NCI-H460 (cell line): ENCODE measurements around the gene IL19. TPM values are rescaled to one million over a fixed set of nuclear protein-coding genes. Genes with fewer than 3 reads are reported as not detected.
"Not testable (repeated sequence)": the region's sequence is repeated elsewhere in the genome, so short reads cannot be mapped to it uniquely, and the experiment has no call there.

Source experiments
- DNase-seq: peaks from one replicate; pipeline ENCODE4 v3.0.0-alpha.2; 2016; ENCODE audit warnings: low read depth; ENCODE audit errors: extremely low read depth
- total RNA-seq: library from RNA; depleted of rRNA; stranded (reverse); fragments of >200 nt; shearing (Covaris generic); gene quantifications from 2 replicates; pipeline ENCODE4 v1.2.3, GENCODE V29; 2014

IL19 gene
- total RNA-seq, 1 experiment from 2014 or later = not detected

- DNase-seq = no peak
Observed at GRCh38 chr1:206772243-206772937, 1.8 kb downstream of the IL19 start, which contains the start of gene IL10. Gene IL10 (minus strand): TSS chr1:206772494. CDS start chr1:206772435, 59 bp downstream.

GRCh38 chr1:206774093-206774492, 3.5 kb downstream of the IL19 start:
- no peak for DNase-seq

DNA sequence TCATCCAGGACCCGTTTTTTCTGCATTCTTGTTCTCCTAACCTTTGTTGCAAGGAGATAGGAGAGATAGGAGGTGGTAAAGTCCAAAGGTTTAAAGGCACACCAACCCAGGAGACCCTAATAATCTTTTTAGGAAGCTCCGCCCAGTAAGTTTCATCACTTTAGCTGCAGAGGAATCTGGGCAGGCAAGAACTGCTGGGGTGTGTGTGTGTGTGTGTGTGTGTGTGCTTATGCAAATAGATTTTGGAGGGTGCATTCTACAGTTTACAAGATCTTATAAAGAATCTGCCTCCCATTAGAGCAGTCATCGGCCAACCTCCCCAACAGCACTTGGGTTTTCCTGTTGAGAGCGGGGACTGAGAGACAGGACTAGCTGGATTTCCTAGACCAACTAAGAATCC, 5.7 kb downstream of the IL19 start:
- DNase-seq = no peak

DNA sequence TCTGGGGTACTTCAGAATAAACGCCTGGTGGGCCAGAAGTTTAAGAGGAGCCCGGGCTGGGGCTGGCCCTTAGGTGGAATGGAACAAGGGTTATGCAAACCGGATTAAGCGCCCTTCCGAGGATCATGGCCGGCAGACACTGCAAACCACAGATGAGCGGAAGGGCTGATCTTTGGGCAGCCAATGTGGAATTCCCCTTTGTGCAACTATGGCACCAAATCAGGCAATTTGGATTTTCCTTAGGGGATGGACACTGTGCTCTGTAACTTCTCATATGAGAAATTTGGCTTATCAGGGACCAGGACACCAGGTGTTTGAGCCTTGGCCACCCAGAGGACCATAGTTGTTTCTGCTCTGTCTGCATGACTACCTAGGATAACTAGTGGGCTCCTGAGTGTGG, 7.5 kb downstream of the IL19 start:
- no peak for DNase-seq

GRCh38 chr1:206778911-206779310, 8.3 kb downstream of the IL19 start:
- not testable (repeated sequence) for DNase-seq

DNA sequence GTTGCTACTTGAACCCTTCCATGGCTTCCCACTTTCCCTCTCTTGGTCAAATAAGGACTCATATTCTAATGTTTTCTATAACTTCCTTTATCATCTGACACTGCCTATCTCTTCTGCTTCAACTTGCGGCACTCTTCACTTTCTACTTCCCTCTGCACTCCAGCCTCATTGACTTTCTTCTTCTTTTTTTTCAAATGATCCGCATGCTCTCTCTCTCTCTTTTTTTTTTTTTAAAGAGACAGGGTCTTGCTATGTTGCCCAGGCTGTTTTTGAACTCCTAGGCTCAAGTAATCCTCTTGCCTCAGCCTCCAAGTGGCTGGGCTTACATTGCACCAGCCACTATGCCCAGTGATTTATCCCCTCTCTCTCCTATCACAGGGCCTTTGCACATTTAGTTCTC, 9.1 kb downstream of the IL19 start:
- DNase-seq = no peak

DNA sequence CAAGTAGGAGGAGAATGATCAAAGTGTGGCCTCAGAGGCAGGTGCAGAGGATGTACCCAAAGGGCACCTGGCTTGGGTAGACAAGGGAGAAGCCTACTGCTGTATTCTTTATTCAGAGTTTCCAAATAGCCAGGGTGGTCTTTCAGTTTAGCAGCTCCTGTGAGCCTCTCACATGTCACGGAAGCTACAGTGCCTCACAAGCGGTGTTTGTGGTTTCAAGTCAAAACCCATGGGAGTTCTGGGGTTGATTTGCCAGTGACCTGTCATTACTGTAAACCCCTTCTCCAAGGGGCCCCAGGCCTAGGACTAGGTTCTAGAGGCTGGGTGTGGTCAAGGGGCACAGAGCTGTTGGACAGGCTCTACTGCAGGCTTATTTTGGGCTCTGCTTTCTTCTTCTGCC, 11.9 kb downstream of the IL19 start:
- no peak for DNase-seq

DNA sequence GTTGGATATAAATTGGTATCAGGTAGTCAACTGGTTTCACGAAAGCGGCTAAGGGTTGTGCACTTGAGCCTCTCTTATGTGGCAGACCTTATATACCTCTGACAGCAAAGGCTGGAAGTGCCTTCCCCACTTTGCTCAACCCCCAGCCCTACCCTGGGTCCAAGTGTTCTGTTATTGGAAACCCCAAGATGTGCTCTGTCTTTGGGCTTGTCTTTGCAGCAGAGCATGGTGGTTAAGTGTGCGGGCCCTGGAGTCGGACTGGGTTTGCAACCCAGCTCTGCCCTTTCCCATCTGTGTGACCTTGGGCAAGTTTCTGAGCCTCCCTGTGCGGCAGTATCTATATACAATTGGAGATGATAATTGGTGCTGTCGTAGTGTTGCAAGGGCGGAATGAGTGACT, 12.9 kb downstream of the IL19 start:
- no peak for DNase-seq

DNA sequence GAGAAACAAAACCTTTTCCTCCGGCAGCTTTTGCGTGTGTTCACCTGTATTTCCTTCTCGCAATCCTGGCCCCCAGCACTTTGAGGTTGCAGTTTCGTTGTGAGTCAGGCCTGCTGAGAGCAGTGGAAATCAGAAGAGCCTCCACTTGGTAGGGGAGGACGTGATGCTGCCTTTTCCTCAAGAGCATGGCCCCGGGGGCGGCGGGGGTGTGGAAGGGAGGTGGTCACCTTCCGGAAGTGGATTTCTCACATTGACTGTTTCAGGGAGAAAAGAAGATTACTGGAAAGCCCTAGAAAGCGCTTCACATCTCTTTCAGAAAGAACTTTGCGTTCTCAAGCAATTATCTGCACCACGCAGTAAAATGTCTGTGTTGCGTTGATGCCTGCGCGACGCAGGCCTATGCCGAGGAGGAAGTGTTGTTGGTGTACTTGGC, 13.9 kb downstream of the IL19 start:
- no peak for DNase-seq

- DNase-seq = no peak
Observed at GRCh38 chr1:206785182-206785765, 14.7 kb downstream of the IL19 start.

- DNase-seq = no peak
Observed at GRCh38 chr1:206786212-206786886, 15.8 kb downstream of the IL19 start.

DNA sequence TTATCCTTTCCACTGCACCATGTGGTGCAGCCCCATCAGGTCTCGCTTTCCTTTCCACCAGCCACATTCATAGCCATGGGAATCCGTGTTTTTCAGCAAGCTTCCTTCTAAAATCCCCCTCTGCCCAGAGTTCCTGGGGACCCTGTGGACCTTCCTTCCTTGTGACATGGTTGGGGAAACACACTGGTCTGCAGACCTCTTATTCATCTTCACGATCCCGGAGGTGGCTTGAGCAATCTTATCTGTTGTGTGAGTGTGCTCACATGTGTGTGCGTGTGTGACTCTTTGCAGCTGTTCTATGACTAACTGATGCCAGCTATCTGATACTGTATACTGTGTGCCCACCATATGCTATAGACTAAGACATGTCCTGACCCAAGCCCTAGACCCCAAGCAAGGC, 17.3 kb downstream of the IL19 start:
- DNase-seq = no peak

GRCh38 chr1:206788487-206789050, 18.0 kb downstream of the IL19 start:
- no peak for DNase-seq

- DNase-seq = no peak
Observed at GRCh38 chr1:206790502-206791250, 20.1 kb downstream of the IL19 start.

- DNase-seq = no peak
Observed at GRCh38 chr1:206792939-206793607, 22.5 kb downstream of the IL19 start.

DNA sequence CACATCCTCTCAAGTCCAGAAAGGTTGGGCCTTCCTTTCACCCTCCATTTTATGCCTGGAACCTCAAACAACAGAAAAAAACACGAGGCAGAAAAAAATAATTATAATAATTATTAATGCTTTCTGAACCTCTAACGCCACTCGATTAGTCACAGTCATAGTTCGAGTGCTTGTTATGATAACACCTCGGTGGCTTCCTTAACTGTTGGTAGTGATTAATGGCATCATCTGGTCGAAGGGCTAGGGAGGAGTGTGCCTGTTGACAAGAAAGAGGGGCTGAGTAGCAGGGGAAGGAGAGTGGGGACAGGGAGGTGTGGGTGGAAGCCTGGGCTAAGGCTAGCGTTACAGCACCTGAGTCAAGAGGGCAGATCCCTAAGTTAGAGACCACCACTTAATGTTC, 23.0 kb downstream of the IL19 start:
- DNase-seq = no peak

GRCh38 chr1:206794294-206794908, 23.8 kb downstream of the IL19 start:
- no peak for DNase-seq

DNA sequence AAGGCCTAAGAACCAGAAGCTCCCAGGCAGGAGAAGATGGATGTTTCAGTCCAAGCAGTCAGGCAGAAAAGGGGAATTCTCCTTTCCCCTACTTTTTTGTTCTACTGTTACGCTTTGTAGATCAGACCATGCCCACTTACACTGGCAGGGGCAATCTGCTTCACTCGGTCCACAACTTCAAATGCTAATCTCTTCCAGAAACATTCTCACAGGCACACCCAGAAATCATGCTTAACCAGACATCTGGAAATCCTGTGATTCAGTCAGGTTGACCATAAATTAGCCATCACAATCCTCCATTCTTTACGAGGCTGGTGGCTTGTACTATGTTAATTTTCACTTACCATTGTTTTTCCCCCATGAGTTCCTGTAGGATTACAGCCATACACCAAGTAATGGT, 25.5 kb downstream of the IL19 start:
- DNase-seq = no peak

- no peak for DNase-seq
Observed at GRCh38 chr1:206796981-206797402, 26.4 kb downstream of the IL19 start.
